GM19468 (cell line): ENCODE results near the gene CAMK2A.
"Not testable (repeated sequence)": the region's sequence is repeated elsewhere in the genome, so short reads cannot be mapped to it uniquely, and the experiment has no call there.

Experiments used
- ATAC-seq: cut with Tn5 transposase; IDR thresholded peaks from one replicate; pipeline ENCODE4 v1.9.1; 2021; ENCODE audit warnings: mild to moderate bottlenecking, moderate library complexity, moderate number of reproducible peaks; ENCODE audit not compliant: unreplicated experiment; ENCODE audit errors: extremely low read depth

Gene CAMK2A

GRCh38 chr5:150262502-150262901, 27.1 kb downstream of the CAMK2A start:
- ATAC-seq: no peak

GRCh38 chr5:150261231-150261630, 28.3 kb downstream of the CAMK2A start:
- ATAC-seq: no peak

- ATAC-seq: no peak
Observed at GRCh38 chr5:150258130-150258529, 31.4 kb downstream of the CAMK2A start.

- ATAC-seq: no peak
Observed at GRCh38 chr5:150257424-150257823, 32.1 kb downstream of the CAMK2A start.

GRCh38 chr5:150256410-150257064, 33.0 kb downstream of the CAMK2A start:
- no peak for ATAC-seq

GRCh38 chr5:150255659-150256409, 33.7 kb downstream of the CAMK2A start:
- ATAC-seq: no peak

- no peak for ATAC-seq
Observed at GRCh38 chr5:150254774-150255173, 34.8 kb downstream of the CAMK2A start.

- ATAC-seq: no peak
Observed at GRCh38 chr5:150254363-150254762, 35.2 kb downstream of the CAMK2A start.

GRCh38 chr5:150253416-150254208, 36.0 kb downstream of the CAMK2A start:
- no peak for ATAC-seq

GRCh38 chr5:150252489-150252888, 37.1 kb downstream of the CAMK2A start:
- no peak for ATAC-seq

- ATAC-seq: no peak
Observed at GRCh38 chr5:150251504-150251903, 38.1 kb downstream of the CAMK2A start.

- no peak for ATAC-seq
Observed at GRCh38 chr5:150249744-150250143, 39.8 kb downstream of the CAMK2A start.

GRCh38 chr5:150248946-150249345, 40.6 kb downstream of the CAMK2A start:
- no peak for ATAC-seq

GRCh38 chr5:150248493-150248892, 41.1 kb downstream of the CAMK2A start:
- not testable (repeated sequence) for ATAC-seq

- no peak for ATAC-seq
Observed at GRCh38 chr5:150247726-150248125, 41.8 kb downstream of the CAMK2A start.

- ATAC-seq: no peak
Observed at GRCh38 chr5:150246835-150247234, 42.7 kb downstream of the CAMK2A start.

GRCh38 chr5:150246429-150246828, 43.1 kb downstream of the CAMK2A start:
- ATAC-seq: no peak

- no peak for ATAC-seq
Observed at GRCh38 chr5:150245808-150246207, 43.8 kb downstream of the CAMK2A start.

- no peak for ATAC-seq
Observed at GRCh38 chr5:150245111-150245789, 44.3 kb downstream of the CAMK2A start.

GRCh38 chr5:150244209-150244608, 45.4 kb downstream of the CAMK2A start:
- no peak for ATAC-seq
